ENCODE data around the gene ELP4. TPM values are rescaled to one million over a fixed set of nuclear protein-coding genes. Genes with fewer than 3 reads are reported as not detected.

ELP4 gene
- polyA plus RNA-seq, 2 of the 4 experiments (the other 2 are of a cell fraction) = 16.9 to 26.0 TPM

- WGBS (ENCODE audit: missing lambda C conversion rate) = 89% methylated on average over 2 of the region's 2 CpGs
- POLR2A ChIA-PET = no interaction called here
- CTCF ChIA-PET = interaction anchor here (1.0 kb wide), 1 partner anchor 34 kb away, joined by 3 read pairs; no protein-coding TSS in a partner anchor
- ATAC-seq (no peak), FAIRE-seq (no peak), DNase-seq (ENCODE audit: low read depth in 1 of 2, low spot score in 1 of 2) (no peak)
- Histone ChIP-seq H3K27ac (no peak overlapping the region), H3K4me2 (no peak overlapping the region), H3K9me3 (no peaks in the 10 kb centered on the region), H3K4me3 (no peak overlapping the region), H3K4me1 (no peaks in the 10 kb centered on the region)
- TF ChIP-seq PBX3 (IDR thresholded peaks at IDR 0.05) (no peak), ESRRA (IDR thresholded peaks at IDR 0.05; ENCODE audit: borderline replicate concordance, low read length) (no peak), MAZ (IDR thresholded peaks at IDR 0.05; ENCODE audit: borderline replicate concordance, low read depth, low read length) (no peak), FOSB (CRISPR knock-in tag; IDR thresholded peaks at IDR 0.05) (no peak), HDAC2 (IDR thresholded peaks at IDR 0.05) (no peak), POLR2AphosphoS2 (conservative IDR thresholded peaks at IDR 0.05; ENCODE audit: low read length) (no peak), TFCP2L1 (CRISPR knock-in tag; IDR thresholded peaks at IDR 0.05) (no peak), KDM1A (IDR thresholded peaks at IDR 0.05; ENCODE audit: low read depth) (no peak), CBX2 (IDR thresholded peaks at IDR 0.05; ENCODE audit: borderline replicate concordance, low read depth) (no peak), ATOH8 (CRISPR knock-in tag; IDR thresholded peaks at IDR 0.05; ENCODE audit: low read depth) (no peak), SMC3 (IDR thresholded peaks at IDR 0.05) (no peak), ZSCAN20 (CRISPR knock-in tag; IDR thresholded peaks at IDR 0.05) (no peak), NR3C1 (IDR thresholded peaks at IDR 0.05) (no peak), BHLHE40 (IDR thresholded peaks at IDR 0.05; ENCODE audit: low read depth, low read length) (no peak), RNF2 (IDR thresholded peaks at IDR 0.05; ENCODE audit: borderline replicate concordance, low read depth) (no peak)
Observed at GRCh38 chr11:31606893-31607292, 97.3 kb downstream of the ELP4 start.

GRCh38 chr11:31607914-31608313, 98.3 kb downstream of the ELP4 start:
- Histone ChIP-seq H3K4me2 (no peak overlapping the region), H3K27ac (no peak overlapping the region), H3K9me3 (no peaks in the 10 kb centered on the region), H3K4me1 (no peaks in the 10 kb centered on the region), H3K4me3 (no peak overlapping the region)
- no peak for DNase-seq (ENCODE audit: low read depth in 1 of 2, low spot score in 1 of 2)
- FAIRE-seq = no peak
- CTCF ChIA-PET = no interaction called here
- TF ChIP-seq FOXS1 (CRISPR knock-in tag; IDR thresholded peaks at IDR 0.05) (no peak), MAFK (IDR thresholded peaks at IDR 0.05; ENCODE audit: partially characterized antibody) (no peak), RFX5 (IDR thresholded peaks at IDR 0.05) (no peak), MYC (IDR thresholded peaks at IDR 0.05; ENCODE audit: borderline replicate concordance, low read length) (no peak), HOXB5 (CRISPR knock-in tag; IDR thresholded peaks at IDR 0.05) (no peak), HES2 (IDR thresholded peaks at IDR 0.05) (no peak), ZSCAN20 (CRISPR knock-in tag; IDR thresholded peaks at IDR 0.05) (no peak), E2F6 (IDR thresholded peaks at IDR 0.05; ENCODE audit: borderline replicate concordance, low read depth) (no peak), RCOR1 (IDR thresholded peaks at IDR 0.05; ENCODE audit: low read depth, low read length) (no peak), PHF8 (IDR thresholded peaks at IDR 0.05; ENCODE audit: borderline replicate concordance, low read depth) (no peak)
- TF ChIP-seq, protein P1, sequence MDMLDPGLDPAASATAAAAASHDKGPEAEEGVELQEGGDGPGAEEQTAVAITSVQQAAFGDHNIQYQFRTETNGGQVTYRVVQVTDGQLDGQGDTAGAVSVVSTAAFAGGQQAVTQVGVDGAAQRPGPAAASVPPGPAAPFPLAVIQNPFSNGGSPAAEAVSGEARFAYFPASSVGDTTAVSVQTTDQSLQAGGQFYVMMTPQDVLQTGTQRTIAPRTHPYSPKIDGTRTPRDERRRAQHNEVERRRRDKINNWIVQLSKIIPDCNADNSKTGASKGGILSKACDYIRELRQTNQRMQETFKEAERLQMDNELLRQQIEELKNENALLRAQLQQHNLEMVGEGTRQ (IDR thresholded peaks at IDR 0.05) = no peak
- TF ChIP-seq, protein P2, sequence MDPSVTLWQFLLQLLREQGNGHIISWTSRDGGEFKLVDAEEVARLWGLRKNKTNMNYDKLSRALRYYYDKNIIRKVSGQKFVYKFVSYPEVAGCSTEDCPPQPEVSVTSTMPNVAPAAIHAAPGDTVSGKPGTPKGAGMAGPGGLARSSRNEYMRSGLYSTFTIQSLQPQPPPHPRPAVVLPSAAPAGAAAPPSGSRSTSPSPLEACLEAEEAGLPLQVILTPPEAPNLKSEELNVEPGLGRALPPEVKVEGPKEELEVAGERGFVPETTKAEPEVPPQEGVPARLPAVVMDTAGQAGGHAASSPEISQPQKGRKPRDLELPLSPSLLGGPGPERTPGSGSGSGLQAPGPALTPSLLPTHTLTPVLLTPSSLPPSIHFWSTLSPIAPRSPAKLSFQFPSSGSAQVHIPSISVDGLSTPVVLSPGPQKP (IDR thresholded peaks at IDR 0.05; ENCODE audit: low read depth, low read length) = no peak
- no peak for ATAC-seq
- WGBS (ENCODE audit: missing lambda C conversion rate) = 89% methylated on average over 3 of the region's 3 CpGs
- POLR2A ChIA-PET = no interaction called here

All from A549 (cell line).